Body of pancreas (tissue), 4 donors: ENCODE results near the gene TMOD2. TPM values are rescaled to one million over a fixed set of nuclear protein-coding genes. Genes with fewer than 3 reads are reported as not detected.

Source experiments
- ATAC-seq: fragments of 150-250 bp; one replicate; pipeline ENCODE4 v1.9.1; 2016
- DNase-seq, 4 donors: peaks; one replicate each; pipeline ENCODE4 v3.0.0-alpha.2; 2019
- H3K27ac ChIP-seq, 4 donors: fragments of 200-600 bp; sonication (generic); 1 replicate in 3 of 4; 2 replicates in 1 of 4; pipeline versions ENCODE4 v1.5.1 to v1.6.1; 2016 to 2019; ENCODE audit warnings: mild to moderate bottlenecking in 1 of 4, mixed read lengths in 1 of 4, moderate library complexity in 1 of 4
- H3K27me3 ChIP-seq, 2 donors: fragments of 200-600 bp; sonication (generic); one replicate each; pipeline ENCODE4 v1.6.0; 2016; ENCODE audit warnings: mild to moderate bottlenecking in 1 of 2
- H3K36me3 ChIP-seq, 2 donors: fragments of 200-600 bp; sonication (generic); replicated peaks in 1 of 2; 2 replicates each; pipeline ENCODE4 v1.5.1; 2016; ENCODE audit warnings: low read depth in 2 of 2; ENCODE audit not compliant: insufficient read depth in 1 of 2
- H3K4me1 ChIP-seq: fragments of 200-600 bp; sonication (generic); one replicate; pipeline ENCODE4 v1.6.0; 2016
- H3K4me3 ChIP-seq, 2 donors: fragments of 200-600 bp; sonication (generic); 1 replicate in 1 of 2; 2 replicates in 1 of 2; pipeline ENCODE4 v1.5.1; 2016 to 2019
- H3K9me3 ChIP-seq, 3 donors: fragments of 200-600 bp; sonication (generic); 1 replicate in 2 of 3; 2 replicates in 1 of 3; pipeline ENCODE4 v1.5.1; 2016
- CTCF ChIP-seq, 7 experiments: fragments of 450-650 bp in 4 of 7; fragments of 200-600 bp in 3 of 7; sonication (generic) in 3 of 7; IDR thresholded peaks; one replicate each; pipeline ENCODE4 v1.5.1; 2016 to 2019; ENCODE audit warnings: antibody characterized with exemption in 7 of 7
- POLR2A ChIP-seq, 3 donors: fragments of 450-650 bp; IDR thresholded peaks; one replicate each; pipeline ENCODE4 v1.6.1; 2016; ENCODE audit warnings: antibody characterized with exemption in 3 of 3, mild to moderate bottlenecking in 2 of 3
- WGBS, 2 donors: methylation state at CpG; one replicate each; pipeline ENCODE4 v1.1.5; 2017; 5-methylcytosine and 5-hydroxymethylcytosine counted together
- intact Hi-C: fragments of 100-400 bp; cut with DNase I; formaldehyde crosslinking; loops from one replicate; pipeline ENCODE4 v1.15.1; 2023
- total RNA-seq, 2 donors: library from RNA; depleted of rRNA; stranded (reverse); fragments of >200 nt; gene quantifications; one replicate each; pipeline ENCODE4 v1.1.0, GENCODE V29; 2016

TMOD2 gene
- total RNA-seq, 2 donors from 2014 or later = 6.5 to 7.3 TPM

GRCh38 chr15:51735228-51736010 lies 16.0 kb upstream of the TMOD2 start:
- intact Hi-C loops = no loop called here
- Histone ChIP-seq H3K27me3 (no peaks in the 10 kb centered on the region), H3K4me3 (no peak overlapping the region), H3K4me1 (peaks cover 42% of the 10 kb centered on the region), H3K36me3 (no peaks in the 10 kb centered on the region), H3K9me3 (no peaks in the 10 kb centered on the region), H3K27ac (no peak overlapping the region)
- WGBS, 2 donors = 60 to 70% methylated on average over 5 of the region's 5 CpGs
- no peak for TF ChIP-seq POLR2A (IDR thresholded peaks at IDR 0.05)
- no peak for TF ChIP-seq CTCF (IDR thresholded peaks at IDR 0.05)
- ATAC-seq = no peak
- DNase-seq = no peak

GRCh38 chr15:51736069-51736468 lies 15.3 kb upstream of the TMOD2 start:
- Histone ChIP-seq H3K4me3 (no peak overlapping the region), H3K27me3 (no peaks in the 10 kb centered on the region), H3K27ac (peak overlapping the region in 3 of 4 donors; percentile 72 to 90 (median 90)), H3K36me3 (no peaks in the 10 kb centered on the region), H3K9me3 (no peaks in the 10 kb centered on the region), H3K4me1 (peaks cover 37% of the 10 kb centered on the region)
- TF ChIP-seq CTCF (IDR thresholded peaks at IDR 0.05) = no peak
- TF ChIP-seq POLR2A (IDR thresholded peaks at IDR 0.05) = no peak
- DNase-seq (no peak), ATAC-seq (no peak)
- WGBS, 2 donors = 20 to 37% methylated on average over 3 of the region's 3 CpGs
- intact Hi-C loops = no loop called here

GRCh38 chr15:51736751-51737521 lies 14.5 kb upstream of the TMOD2 start:
- Histone ChIP-seq H3K9me3 (no peaks in the 10 kb centered on the region), H3K4me3 (peak overlapping the region; percentile 53 to 61), H3K4me1 (peaks cover 28% of the 10 kb centered on the region), H3K27ac (peak overlapping the region; percentile 72 to 90 (median 88)), H3K36me3 (no peaks in the 10 kb centered on the region), H3K27me3 (no peaks in the 10 kb centered on the region)
- intact Hi-C loops = no loop called here
- TF ChIP-seq POLR2A (IDR thresholded peaks at IDR 0.05) (peak in 1 of 3 donors; percentile 6), CTCF (IDR thresholded peaks at IDR 0.05) (peak in 1 of 7 experiments; percentile 5)
- peak; percentile 61 for ATAC-seq
- 0 to 1% methylated on average over 18 to 42 of the region's 69 CpGs for WGBS, 2 donors
- peak; percentile 41 to 60 (median 46) for DNase-seq

- H3K4me3 ChIP-seq = peak within 1 kb of the TSS; percentile 53 to 61
- H3K27me3 ChIP-seq = no peaks in the 10 kb centered on the region
- TF ChIP-seq CTCF (IDR thresholded peaks at IDR 0.05) = peak in 1 of 7 experiments; percentile 6
- TF ChIP-seq POLR2A (IDR thresholded peaks at IDR 0.05) = peak in 2 of 3 donors; percentile 48 to 54
- DNase-seq = peak; percentile 73 to 85 (median 78)
- H3K27ac ChIP-seq = peak within 1 kb of the TSS; percentile 72 to 90 (median 88)
- H3K4me1 ChIP-seq = peaks cover 20% of the 10 kb centered on the region
- ATAC-seq = peak; percentile 85
- intact Hi-C loops = no loop called here
- no peaks in the 10 kb centered on the region for H3K36me3 ChIP-seq
- H3K9me3 ChIP-seq = no peaks in the 10 kb centered on the region
- 1% methylated on average over 18 to 54 of the region's 67 CpGs for WGBS, 2 donors
Observed at GRCh38 chr15:51737522-51738305, 13.7 kb upstream of the TMOD2 start, which contains the start of gene LYSMD2. Gene LYSMD2 (minus strand): TSS chr15:51737655. CDS start chr15:51737622, 33 bp downstream.
